Fibroblast of lung (primary cell): ENCODE results near the gene MMUT. TPM values are rescaled to one million over a fixed set of nuclear protein-coding genes. Genes with fewer than 3 reads are reported as not detected.

ENCODE experiments used
- DNase-seq, 2 donors: peaks; one replicate each; pipeline versions ENCODE4 v3.0.0 to v3.0.0-alpha.2; 2010; ENCODE audit warnings: low read depth in 2 of 2
- H2AFZ ChIP-seq: 2 replicates; pipeline ENCODE4 v1.5.1; 2012; ENCODE audit warnings: low read length, control low read depth, inconsistent platforms
- H3K27ac ChIP-seq: 2 replicates; pipeline ENCODE4 v1.5.1; 2011; ENCODE audit warnings: low read length, control low read depth; ENCODE audit not compliant: insufficient read depth
- H3K27me3 ChIP-seq: 2 replicates; pipeline ENCODE4 v1.5.1; 2011; ENCODE audit warnings: mild to moderate bottlenecking, low read length; ENCODE audit not compliant: control insufficient read depth, insufficient read depth
- H3K36me3 ChIP-seq: 2 replicates; pipeline ENCODE4 v1.5.1; 2011; ENCODE audit warnings: low read length; ENCODE audit not compliant: control insufficient read depth, insufficient read depth
- H3K4me1 ChIP-seq: 2 replicates; pipeline ENCODE4 v1.5.1; 2011; ENCODE audit warnings: low read length; ENCODE audit not compliant: control insufficient read depth, insufficient read depth; ENCODE audit errors: extremely low read depth
- H3K4me2 ChIP-seq: 2 replicates; pipeline ENCODE4 v1.5.1; 2011; ENCODE audit warnings: low read length, control low read depth; ENCODE audit not compliant: insufficient read depth; ENCODE audit errors: extremely low read depth
- H3K4me3 ChIP-seq, 4 experiments: fragments of 200-600 bp in 1 of 4; sonication (generic) in 1 of 4; replicated peaks in 1 of 4; 2 replicates each; pipeline ENCODE4 v1.5.1; 2011 to 2016; ENCODE audit warnings: low read length in 4 of 4, low read depth in 3 of 4, mild to moderate bottlenecking in 3 of 4, control low read depth in 2 of 4, inconsistent platforms in 1 of 4, mixed read lengths in 1 of 4; ENCODE audit not compliant: insufficient read depth in 1 of 4; ENCODE audit errors: control extremely low read depth in 1 of 4
- H3K79me2 ChIP-seq: 2 replicates; pipeline ENCODE4 v1.5.1; 2012; ENCODE audit warnings: mild to moderate bottlenecking, low read length, inconsistent platforms; ENCODE audit not compliant: control insufficient read depth, insufficient read depth
- H3K9ac ChIP-seq: 2 replicates; pipeline ENCODE4 v1.5.1; 2011; ENCODE audit warnings: mild to moderate bottlenecking, low read length, control low read depth; ENCODE audit not compliant: insufficient read depth
- H3K9me3 ChIP-seq: 2 replicates; pipeline ENCODE4 v1.5.1; 2012; ENCODE audit warnings: low read depth, low read length; ENCODE audit not compliant: control insufficient read depth, insufficient read depth
- H4K20me1 ChIP-seq: 2 replicates; pipeline ENCODE4 v1.5.1; 2011; ENCODE audit warnings: low read length; ENCODE audit not compliant: control insufficient read depth, insufficient read depth; ENCODE audit errors: extremely low read depth
- CTCF ChIP-seq, 2 donors: IDR thresholded peaks in 1 of 2; conservative IDR thresholded peaks in 1 of 2; 1 replicate in 1 of 2; 2 replicates in 1 of 2; pipeline ENCODE4 v1.5.1; 2011 to 2012; ENCODE audit warnings: low read length in 2 of 2, control low read depth in 1 of 2, inconsistent platforms in 1 of 2, low read depth in 1 of 2, mild to moderate bottlenecking in 1 of 2
- EZH2 ChIP-seq: IDR thresholded peaks from 2 replicates; pipeline ENCODE4 v1.5.1; 2012; ENCODE audit warnings: low read length, control low read depth, mild to moderate bottlenecking; ENCODE audit errors: missing control alignments
- polyA minus RNA-seq: library from RNA; depleted of rRNA, polyadenylated mRNA; stranded (reverse); fragments of >200 nt; gene quantifications from 2 replicates; pipeline ENCODE4 v1.2.3, GENCODE V29; 2011; ENCODE audit warnings: low replicate concordance
- polyA plus RNA-seq, 2 donors: library from polyadenylated mRNA; depleted of rRNA in 1 of 2; stranded (reverse) in 1 of 2; unstranded in 1 of 2; fragments of >200 nt; gene quantifications; 2 replicates each; pipeline ENCODE4 v1.2.1, GENCODE V29; 2011 to 2012; ENCODE audit warnings: missing spikeins in 1 of 2
- total RNA-seq: library from RNA; depleted of rRNA; stranded (reverse); fragments of >200 nt; gene quantifications from 2 replicates; pipeline ENCODE4 v1.2.1, GENCODE V29; 2014

The MMUT gene
- total RNA-seq, result 16.7 and 20.8 TPM in 2 replicates
- 22.5 and 28.0 TPM in 2 replicates for polyA plus RNA-seq
- polyA plus RNA-seq (2012), result 18.5 and 19.4 TPM in 2 replicates
- 6.0 and 7.1 TPM in 2 replicates for polyA minus RNA-seq

- peak within 1 kb of the TSS; percentile 82 for H3K4me2 ChIP-seq
- H3K9me3 ChIP-seq, result no peaks in the 10 kb centered on the region
- no peaks in the 10 kb centered on the region for H3K4me1 ChIP-seq
- no peaks in the 10 kb centered on the region for H3K27me3 ChIP-seq
- peak within 1 kb of the TSS; percentile 41 to 98 (median 87) for H3K4me3 ChIP-seq
- H3K79me2 ChIP-seq, result peaks cover 41% of the 10 kb centered on the region
- peak within 1 kb of the TSS; percentile 79 for H3K9ac ChIP-seq
- H2AFZ ChIP-seq, result peak within 1 kb of the TSS; percentile 90
- peak; percentile 94 to 95 for DNase-seq
- H3K36me3 ChIP-seq, result no peaks in the 10 kb centered on the region
- no peak for TF ChIP-seq EZH2
- no peak for TF ChIP-seq CTCF (conservative IDR thresholded peaks at IDR 0.05 in 1 of 2, IDR thresholded peaks at IDR 0.05 in 1 of 2; ENCODE audit: low read depth in 1 of 2, low read length in 2 of 2)
- no peaks in the 10 kb centered on the region for H4K20me1 ChIP-seq
- peak within 1 kb of the TSS; percentile 89 for H3K27ac ChIP-seq
Measured at GRCh38 chr6:49462927-49463611, at the start of gene MMUT, which contains the start of gene CENPQ. Gene MMUT, minus strand, starts transcription at chr6:49463253. Its CDS starts 3,787 bp downstream, at chr6:49459466. Gene CENPQ, plus strand, starts transcription at chr6:49463370. Its CDS starts 6,807 bp downstream, at chr6:49470177.

GRCh38 chr6:49509342-49509741, 46.3 kb upstream of the MMUT start:
- Histone ChIP-seq H3K4me1 (no peaks in the 10 kb centered on the region), H2AFZ (no peak overlapping the region)
- DNase-seq, result no peak

More at GRCh38 chr6:49509342-49509741, 46.3 kb upstream of the MMUT start:
- Histone ChIP-seq H3K9me3 (no peaks in the 10 kb centered on the region), H3K79me2 (no peaks in the 10 kb centered on the region), H3K27me3 (no peaks in the 10 kb centered on the region), H3K4me3 (no peak overlapping the region), H3K4me2 (no peak overlapping the region), H4K20me1 (no peaks in the 10 kb centered on the region), H3K9ac (no peak overlapping the region), H3K36me3 (no peaks in the 10 kb centered on the region), H3K27ac (no peak overlapping the region)
- TF ChIP-seq CTCF (conservative IDR thresholded peaks at IDR 0.05 in 1 of 2, IDR thresholded peaks at IDR 0.05 in 1 of 2; ENCODE audit: low read depth in 1 of 2, low read length in 2 of 2) (no peak), EZH2 (no peak)
